HepG2 (cell line): ENCODE measurements around the gene TMEM240. TPM values are rescaled to one million over a fixed set of nuclear protein-coding genes. Genes with fewer than 3 reads are reported as not detected.

Source experiments
- ATAC-seq: fragments of 200-7000 bp; cut with Tn5 transposase; 3 replicates; pipeline ENCODE4 v1.9.1; 2020; ENCODE audit warnings: mild to moderate bottlenecking, moderate library complexity
- BruUV-seq: library from RNA; stranded (reverse); fragments of 400-500 nt; replicated peaks from 2 replicates; lab custom pipeline; 2021; lab: Mats Ljungman, UMichigan
- CTCF ChIA-PET: fragments of 300-600 bp; formaldehyde crosslinking; extraction: SDS; loops from one replicate; lab custom pipeline; 2021; ENCODE audit warnings: low total read pairs, inconsistent platforms, low intra/inter-chr PET ratio; lab: Yijun Ruan, JAX
- POLR2A ChIA-PET: fragments of 350-600 bp; sonication (Branson Sonifier 250); formaldehyde crosslinking; loops from one replicate; lab custom pipeline; 2020; ENCODE audit warnings: antibody characterized with exemption, inconsistent platforms; lab: Yijun Ruan, JAX
- DNase-seq: peaks from one replicate; pipeline ENCODE4 v3.0.0-alpha.2; 2015; ENCODE audit warnings: low spot score
- FAIRE-seq: peaks from 3 replicates; lab custom pipeline; 2011; peaks lifted over from hg19 to GRCh38; lab: Jason Lieb, UNC
- H2AFZ ChIP-seq: one replicate; pipeline ENCODE4 v1.6.1; 2011; ENCODE audit warnings: low read length, inconsistent platforms
- H3K27ac ChIP-seq: fragments of 300-600 bp; 3 replicates; pipeline ENCODE4 v1.8.0; 2011; ENCODE audit warnings: mixed run types, mild to moderate bottlenecking, mixed read lengths, low read length, inconsistent platforms; ENCODE audit not compliant: insufficient read depth; ENCODE audit errors: extremely low read length
- H3K27me3 ChIP-seq, 2 experiments: fragments of 200-600 bp in 1 of 2; 2 replicates in 1 of 2; 3 replicates in 1 of 2; pipeline versions ENCODE4 v1.6.0 to v1.8.0; 2011; ENCODE audit warnings: low read length in 2 of 2, mild to moderate bottlenecking in 2 of 2, moderate library complexity in 2 of 2, inconsistent platforms in 1 of 2; ENCODE audit not compliant: insufficient read depth in 2 of 2, control insufficient read depth in 1 of 2
- H3K36me3 ChIP-seq, 2 experiments: fragments of 200-600 bp in 1 of 2; replicated peaks in 1 of 2; 2 replicates in 1 of 2; 3 replicates in 1 of 2; pipeline versions ENCODE4 v1.5.1 to v1.8.0; 2011; ENCODE audit warnings: low read length in 2 of 2, inconsistent platforms in 1 of 2; ENCODE audit not compliant: insufficient read depth in 2 of 2, control insufficient read depth in 1 of 2
- H3K4me1 ChIP-seq: 2 replicates; pipeline ENCODE4 v1.5.1; 2012; ENCODE audit warnings: low read length, inconsistent platforms; ENCODE audit not compliant: insufficient read depth
- H3K4me2 ChIP-seq: 2 replicates; pipeline ENCODE4 v1.6.0; 2011; ENCODE audit warnings: low read depth, low read length, inconsistent platforms
- H3K4me3 ChIP-seq, 3 experiments: fragments of 200-600 bp in 1 of 3; sonication (generic), shearing (Covaris generic) in 1 of 3; replicated peaks in 1 of 3; 2 replicates each; pipeline ENCODE4 v1.5.1; 2011 to 2016; ENCODE audit warnings: low read length in 3 of 3, inconsistent platforms in 2 of 3, low read depth in 2 of 3, mild to moderate bottlenecking in 2 of 3, control low read depth in 1 of 3, mixed read lengths in 1 of 3; ENCODE audit not compliant: insufficient read depth in 1 of 3
- H3K79me2 ChIP-seq: one replicate; pipeline ENCODE4 v1.6.1; 2011; ENCODE audit warnings: low read length, inconsistent platforms; ENCODE audit not compliant: insufficient read depth
- H3K9ac ChIP-seq: 2 replicates; pipeline ENCODE4 v1.6.0; 2011; ENCODE audit warnings: mild to moderate bottlenecking, low read depth, low read length, inconsistent platforms; ENCODE audit not compliant: insufficient read depth
- H3K9me3 ChIP-seq: 2 replicates; pipeline ENCODE4 v1.5.1; 2012; ENCODE audit warnings: mild to moderate bottlenecking, low read length
- H4K20me1 ChIP-seq: 2 replicates; pipeline ENCODE4 v1.6.0; 2011; ENCODE audit warnings: inconsistent platforms, mild to moderate bottlenecking, low read length, moderate library complexity; ENCODE audit not compliant: insufficient read depth
- ARHGAP35 ChIP-seq: sonication (generic); formaldehyde crosslinking; IDR thresholded peaks from 2 replicates; pipeline ENCODE4 v1.9.0; 2022; ENCODE audit warnings: mild to moderate bottlenecking, inconsistent platforms, moderate library complexity, missing genetic modification reagents, borderline replicate concordance
- EED ChIP-seq: sonication (generic); formaldehyde crosslinking; IDR thresholded peaks from 2 replicates; pipeline ENCODE4 v1.5.0; 2020; ENCODE audit warnings: mild to moderate bottlenecking, missing genetic modification reagents
- FOXM1 ChIP-seq: sonication (generic); formaldehyde crosslinking; IDR thresholded peaks from 2 replicates; pipeline ENCODE4 v1.5.0; 2020; ENCODE audit warnings: missing genetic modification reagents
- GTF3A ChIP-seq: sonication (generic); formaldehyde crosslinking; conservative IDR thresholded peaks from 2 replicates; pipeline ENCODE4 v1.4.0; 2020; ENCODE audit warnings: mild to moderate bottlenecking, missing genetic modification reagents
- MIXL1 ChIP-seq: IDR thresholded peaks from 2 replicates; pipeline ENCODE4 v1.6.1; 2016
- SRSF4 ChIP-seq: fragments of 200-400 bp; formaldehyde crosslinking; IDR thresholded peaks from one replicate; pipeline ENCODE4 v1.6.1; 2018; ENCODE audit warnings: mild to moderate bottlenecking, low read depth, low read length, moderate library complexity; ENCODE audit not compliant: poor library complexity, severe bottlenecking
- ZNF10 ChIP-seq: sonication (generic); formaldehyde crosslinking; IDR thresholded peaks from 2 replicates; pipeline ENCODE4 v1.4.0; 2020; ENCODE audit warnings: mild to moderate bottlenecking, low read depth, missing genetic modification reagents, borderline replicate concordance
- ZNF260 ChIP-seq: sonication (generic); formaldehyde crosslinking; IDR thresholded peaks from 2 replicates; pipeline ENCODE4 v1.4.0; 2020; ENCODE audit warnings: missing genetic modification reagents, low read depth, mild to moderate bottlenecking, borderline replicate concordance
- ZNF530 ChIP-seq: sonication (generic); formaldehyde crosslinking; IDR thresholded peaks from 2 replicates; pipeline ENCODE4 v1.5.0; 2020; ENCODE audit warnings: low read depth, mild to moderate bottlenecking, missing genetic modification reagents
- ZNF567 ChIP-seq: sonication (generic); formaldehyde crosslinking; IDR thresholded peaks from 2 replicates; pipeline ENCODE4 v1.8.1; 2023; ENCODE audit warnings: mild to moderate bottlenecking, missing genetic modification reagents, borderline replicate concordance
- WGBS: methylation state at CpG from one replicate; pipeline ENCODE4 v1.1.6; 2017; ENCODE audit warnings: low lambda C conversion rate; 5-methylcytosine and 5-hydroxymethylcytosine counted together
- in situ Hi-C: cut with HindIII; loops from 2 replicates; pipeline ENCODE4 v1.10.0; 2017; ENCODE audit warnings: low pct_unique_long_range_greater_than_20kb; ENCODE audit not compliant: extremely low pct_ligation_motif_present
- intact Hi-C: fragments of 100-400 bp; cut with micrococcal nuclease; formaldehyde crosslinking; loops from one replicate; pipeline ENCODE4 v1.10.0; 2022; ENCODE audit not compliant: unreplicated experiment
- polyA plus RNA-seq, 8 experiments: library from polyadenylated mRNA; depleted of rRNA in 3 of 8; stranded (reverse) in 7 of 8; unstranded in 1 of 8; fragments of >200 nt; fragmentation: Illumina TruSeq in 4 of 8; extraction: Trizol in 4 of 8; gene quantifications; 2 replicates each; pipeline versions ENCODE4 v1.2.1 to v1.2.3, GENCODE V29; 2011 to 2016; ENCODE audit warnings: low read depth in 4 of 8, missing spikeins in 1 of 8, mixed read lengths in 1 of 8; ENCODE audit not compliant: insufficient read depth in 1 of 8
- total RNA-seq, 5 experiments: library from RNA; depleted of rRNA; stranded (reverse); fragments of >200 nt; fragmentation: Illumina TruSeq; extraction: Trizol; gene quantifications; 2 replicates each; pipeline ENCODE4 v1.2.3, GENCODE V29; 2016; ENCODE audit warnings: low read depth in 1 of 5
- TF ChIP-seq, protein P1 (sequence below): sonication (generic); formaldehyde crosslinking; IDR thresholded peaks from 2 replicates; pipeline ENCODE4 v1.5.0; 2020; ENCODE audit warnings: mild to moderate bottlenecking, missing genetic modification reagents, borderline replicate concordance
- TF ChIP-seq, protein P2 (sequence below): sonication (generic); formaldehyde crosslinking; IDR thresholded peaks from 2 replicates; pipeline ENCODE4 v1.8.0; 2022; ENCODE audit warnings: missing genetic modification reagents, low read depth, mild to moderate bottlenecking, borderline replicate concordance

The TMEM240 gene
- total and polyA plus RNA-seq, 2 of the 13 experiments (the other 11 are each of a cell fraction or from before 2014, with no cell fraction given) = 0.17 TPM; not detected in 1

DNA sequence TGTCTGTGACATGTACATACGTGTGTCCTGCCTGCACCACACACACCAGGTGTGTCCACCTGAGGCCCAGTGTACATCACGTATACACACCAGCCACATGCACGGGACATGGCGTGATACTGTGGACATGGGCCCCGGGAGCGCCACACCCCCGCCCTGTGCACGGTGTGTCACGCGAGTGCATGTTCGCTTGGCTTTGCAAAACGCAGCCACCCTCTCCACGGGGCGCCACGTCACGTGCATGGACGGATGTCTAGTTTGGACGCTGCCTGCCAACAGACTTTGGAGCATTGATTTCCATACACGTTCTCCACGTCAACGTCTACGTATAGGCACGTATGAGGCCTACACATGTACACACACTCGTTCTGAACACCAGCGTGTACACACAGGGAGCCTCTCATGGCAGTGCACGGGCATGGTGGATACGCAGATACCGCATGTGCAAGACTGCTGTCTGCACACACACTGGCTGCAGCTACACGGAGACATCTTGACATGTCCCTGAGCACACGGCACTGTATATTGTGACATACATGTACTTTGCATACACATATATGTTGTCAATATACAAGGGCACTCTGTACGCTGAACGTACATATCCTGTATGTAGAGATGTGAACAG lies 2.7 kb downstream of the TMEM240 start (continued):
- no peak for TF ChIP-seq GTF3A (CRISPR knock-in tag)
- TF ChIP-seq ZNF10 (CRISPR knock-in tag) = no peak
- TF ChIP-seq, protein P1, sequence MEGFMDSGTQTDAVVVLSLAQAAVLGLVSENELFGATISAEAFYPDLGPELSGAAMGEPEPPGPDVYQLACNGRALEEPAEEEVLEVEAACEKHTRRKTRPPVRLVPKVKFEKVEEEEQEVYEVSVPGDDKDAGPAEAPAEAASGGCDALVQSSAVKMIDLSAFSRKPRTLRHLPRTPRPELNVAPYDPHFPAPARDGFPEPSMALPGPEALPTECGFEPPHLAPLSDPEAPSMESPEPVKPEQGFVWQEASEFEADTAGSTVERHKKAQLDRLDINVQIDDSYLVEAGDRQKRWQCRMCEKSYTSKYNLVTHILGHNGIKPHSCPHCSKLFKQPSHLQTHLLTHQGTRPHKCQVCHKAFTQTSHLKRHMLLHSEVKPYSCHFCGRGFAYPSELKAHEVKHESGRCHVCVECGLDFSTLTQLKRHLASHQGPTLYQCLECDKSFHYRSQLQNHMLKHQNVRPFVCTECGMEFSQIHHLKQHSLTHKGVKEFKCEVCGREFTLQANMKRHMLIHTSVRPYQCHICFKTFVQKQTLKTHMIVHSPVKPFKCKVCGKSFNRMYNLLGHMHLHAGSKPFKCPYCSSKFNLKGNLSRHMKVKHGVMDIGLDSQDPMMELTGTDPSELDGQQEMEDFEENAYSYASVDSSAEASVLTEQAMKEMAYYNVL (CRISPR knock-in tag) = no peak
- no peak for TF ChIP-seq SRSF4
- TF ChIP-seq, protein P2, sequence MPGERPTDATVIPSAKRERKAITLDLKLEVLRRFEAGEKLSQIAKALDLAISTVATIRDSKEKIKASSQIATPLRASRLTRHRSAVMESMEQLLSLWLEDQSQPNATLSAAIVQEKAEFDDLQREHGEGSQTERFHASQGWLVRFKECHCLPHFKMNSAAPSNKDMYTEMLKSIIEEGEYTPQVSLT (CRISPR knock-in tag) = no peak
- no peak for TF ChIP-seq ARHGAP35

DNA sequence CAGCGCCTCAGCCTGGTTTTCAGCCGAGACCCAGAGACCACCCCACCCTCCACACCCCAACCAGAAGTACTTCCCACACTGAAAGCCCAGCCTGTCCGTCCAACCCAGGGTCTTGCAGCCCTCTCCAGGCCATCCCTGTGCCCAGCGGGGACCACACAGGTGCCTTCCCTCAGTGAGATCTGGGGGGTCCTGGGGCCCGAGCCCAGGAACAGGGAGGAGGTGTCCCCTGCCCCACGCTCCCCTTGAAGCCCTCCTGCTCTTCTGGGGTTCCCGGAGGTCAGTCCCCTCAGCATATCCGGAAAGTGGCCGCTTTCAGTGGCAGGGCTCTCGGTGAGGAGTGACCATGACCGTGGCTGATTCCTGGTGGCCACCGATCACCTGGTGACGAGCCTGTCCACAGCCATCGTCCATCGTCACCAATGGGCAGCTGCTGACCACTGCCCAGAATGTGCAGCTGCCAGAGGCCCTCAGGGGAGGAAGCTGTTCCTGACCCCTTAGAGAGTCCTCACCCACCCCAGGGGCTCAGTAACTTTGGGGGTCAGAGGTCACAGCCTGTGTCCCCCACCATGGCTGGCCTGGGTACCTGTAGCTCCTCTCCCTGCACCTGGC lies 3.4 kb downstream of the TMEM240 start:
- ChIA-PET CTCF (no interaction called here), POLR2A (no interaction called here)
- Histone ChIP-seq H3K9ac (no peak overlapping the region), H3K9me3 (no peaks in the 10 kb centered on the region), H4K20me1 (no peaks in the 10 kb centered on the region), H3K4me2 (no peak overlapping the region), H3K4me1 (no peaks in the 10 kb centered on the region)
- DNase-seq (no peak), FAIRE-seq (no peak), ATAC-seq (no peak; the same call in 2 of the 3 replicates)
- in situ Hi-C loops = no loop called here
- TF ChIP-seq ZNF530 = no peak
- no peak for TF ChIP-seq FOXM1 (CRISPR knock-in tag)
- no peak for TF ChIP-seq EED (CRISPR knock-in tag)
- TF ChIP-seq ZNF567 (CRISPR knock-in tag) = no peak
- no peak for TF ChIP-seq MIXL1
- TF ChIP-seq ZNF260 (CRISPR knock-in tag) = no peak
- TF ChIP-seq, all 625 proteins: peak for 0
- Histone ChIP-seq H3K36me3 (peaks cover 2 to 8% of the 10 kb centered on the region in 2 experiments; a peak in 3 of 5 replicates), H3K27ac (no peak overlapping the region), H2AFZ (no peak overlapping the region), H3K4me3 (no peak overlapping the region), H3K27me3 (no peaks in the 10 kb centered on the region), H3K79me2 (no peaks in the 10 kb centered on the region)
- intact Hi-C loops = no loop called here
- 91% methylated on average over 6 of the region's 15 CpGs for WGBS
- BruUV-seq = no TSS peak
